Activated T-cell treated with anti-CD3 and anti-CD28 coated beads, Interleukin-2, amount 50 U/mL, for 72 hours (primary cell): ENCODE measurements around the gene UTP11. TPM values are rescaled to one million over a fixed set of nuclear protein-coding genes. Genes with fewer than 3 reads are reported as not detected.
A peak's percentile ranks its signal among the peaks of the same experiment; 100 is the strongest.

Experiments used
- ATAC-seq, 2 donors: fragments of 150-1000 bp; cut with Tn5 transposase; replicated peaks in 1 of 2; 2 replicates each; pipeline ENCODE4 v1.10.0; 2021; ENCODE audit warnings: moderate library complexity in 2 of 2, mild to moderate bottlenecking in 1 of 2
- DNase-seq, 2 donors: peaks; one replicate each; pipeline ENCODE4 v3.0.0; 2021 to 2022; ENCODE audit warnings: mixed read lengths in 1 of 2
- H3K27ac Mint-ChIP-seq: one replicate; pipeline ENCODE4 v1.8.0; 2022; ENCODE audit warnings: mild to moderate bottlenecking, moderate library complexity, mixed read lengths
- H3K27me3 Mint-ChIP-seq: one replicate; pipeline ENCODE4 v1.8.0; 2022; ENCODE audit warnings: low read depth, mixed read lengths
- H3K36me3 Mint-ChIP-seq, 2 donors: one replicate each; pipeline ENCODE4 v1.8.0; 2022; ENCODE audit warnings: mixed read lengths in 2 of 2, mild to moderate bottlenecking in 1 of 2; ENCODE audit not compliant: insufficient read depth in 2 of 2
- H3K4me1 Mint-ChIP-seq: one replicate; pipeline ENCODE4 v1.8.0; 2022; ENCODE audit warnings: low read depth, mixed read lengths
- H3K4me3 Mint-ChIP-seq, 2 donors: one replicate each; pipeline ENCODE4 v1.8.0; 2022; ENCODE audit warnings: mild to moderate bottlenecking in 2 of 2, mixed read lengths in 2 of 2, moderate library complexity in 2 of 2
- H3K9me3 Mint-ChIP-seq, 2 donors: one replicate each; pipeline ENCODE4 v1.8.0; 2022; ENCODE audit warnings: mixed read lengths in 2 of 2
- total RNA-seq, 2 donors: library from RNA; stranded (reverse); gene quantifications; one replicate each; pipeline ENCODE4 v1.2.3, GENCODE V29; 2022

Gene UTP11
- total RNA-seq, 2 donors from 2014 or later: 28.4 to 31.7 TPM

GRCh38 chr1:38064197-38064903 lies 51.8 kb downstream of the UTP11 start:
- ATAC-seq: no peak
- Mint-ChIP-seq H3K36me3 (no peaks in the 10 kb centered on the region), H3K27me3 (peaks cover 29% of the 10 kb centered on the region), H3K4me3 (no peak overlapping the region), H3K4me1 (peaks cover 8% of the 10 kb centered on the region), H3K9me3 (no peaks in the 10 kb centered on the region), H3K27ac (no peak overlapping the region)
- DNase-seq: no peak

- Mint-ChIP-seq H3K36me3 (no peaks in the 10 kb centered on the region), H3K27ac (no peak overlapping the region), H3K9me3 (no peaks in the 10 kb centered on the region), H3K27me3 (peaks cover 57% of the 10 kb centered on the region), H3K4me1 (no peaks in the 10 kb centered on the region), H3K4me3 (no peak overlapping the region)
- DNase-seq (no peak), ATAC-seq (no peak)
These were observed 55.9 kb downstream of the UTP11 start for GRCh38 chr1:38068220-38068979.

GRCh38 chr1:38068980-38069340 lies 56.4 kb downstream of the UTP11 start:
- Mint-ChIP-seq H3K36me3 (no peaks in the 10 kb centered on the region), H3K4me3 (no peak overlapping the region), H3K27ac (no peak overlapping the region), H3K27me3 (peaks cover 61% of the 10 kb centered on the region), H3K4me1 (no peaks in the 10 kb centered on the region), H3K9me3 (no peaks in the 10 kb centered on the region)
- no peak for ATAC-seq
- no peak for DNase-seq

GRCh38 chr1:38071312-38072256 lies 59.0 kb downstream of the UTP11 start:
- no peak for DNase-seq
- Mint-ChIP-seq H3K4me3 (no peak overlapping the region), H3K9me3 (no peaks in the 10 kb centered on the region), H3K4me1 (no peaks in the 10 kb centered on the region), H3K36me3 (no peaks in the 10 kb centered on the region), H3K27me3 (peaks cover 69% of the 10 kb centered on the region), H3K27ac (no peak overlapping the region)
- ATAC-seq: peak; percentile 73 to 85

- Mint-ChIP-seq H3K27me3 (peaks cover 57% of the 10 kb centered on the region), H3K27ac (no peak overlapping the region), H3K36me3 (no peaks in the 10 kb centered on the region)
These were observed 60.3 kb downstream of the UTP11 start for GRCh38 chr1:38072858-38073257.

GRCh38 chr1:38073534-38074301 lies 61.2 kb downstream of the UTP11 start:
- ATAC-seq (no peak), DNase-seq (no peak)
- no peak overlapping the region for H3K4me3 Mint-ChIP-seq
- peaks cover 51% of the 10 kb centered on the region for H3K27me3 Mint-ChIP-seq
- H3K36me3 Mint-ChIP-seq: no peaks in the 10 kb centered on the region
- H3K4me1 Mint-ChIP-seq: no peaks in the 10 kb centered on the region
- no peaks in the 10 kb centered on the region for H3K9me3 Mint-ChIP-seq
- H3K27ac Mint-ChIP-seq: no peak overlapping the region

More at GRCh38 chr1:38072858-38073257, 60.3 kb downstream of the UTP11 start:
- Mint-ChIP-seq H3K4me1 (no peaks in the 10 kb centered on the region), H3K4me3 (no peak overlapping the region), H3K9me3 (no peaks in the 10 kb centered on the region)
- ATAC-seq: no peak
- no peak for DNase-seq

- Mint-ChIP-seq H3K4me3 (no peak overlapping the region), H3K36me3 (no peaks in the 10 kb centered on the region), H3K9me3 (no peaks in the 10 kb centered on the region), H3K4me1 (no peaks in the 10 kb centered on the region), H3K27me3 (peaks cover 46% of the 10 kb centered on the region), H3K27ac (no peak overlapping the region)
- ATAC-seq: no peak
- DNase-seq: no peak
These were observed 61.8 kb downstream of the UTP11 start for GRCh38 chr1:38074302-38074677.

Other genes with a start within 250 kb of the UTP11 start
- under 1 TPM; 0.74 to 1.00 TPM for gene EPHA10, start 247.6 kb upstream of the UTP11 start, total RNA-seq
- gene MANEAL, start 218.9 kb upstream of the UTP11 start, total RNA-seq: 1 to 10 TPM; 1.9 to 2.4 TPM
- 10 to 100 TPM; 21.1 to 21.8 TPM for gene C1orf122, start 204.9 kb upstream of the UTP11 start, total RNA-seq
- gene YRDC, start 204.5 kb upstream of the UTP11 start, total RNA-seq: 10 to 100 TPM; 30.0 to 31.3 TPM
- 10 to 100 TPM; 26.8 to 28.1 TPM for gene MTF1, start 153.1 kb upstream of the UTP11 start, total RNA-seq
- gene INPP5B, start 65.7 kb upstream of the UTP11 start, total RNA-seq: 10 to 100 TPM; 44.7 to 53.6 TPM
- gene SF3A3, start 22.7 kb upstream of the UTP11 start, total RNA-seq: 10 to 100 TPM; 67.9 to 81.4 TPM
- 10 to 100 TPM; 32.7 to 34.5 TPM for gene FHL3, start 7.2 kb upstream of the UTP11 start, total RNA-seq
- not detected for gene POU3F1, start 34.1 kb downstream of the UTP11 start, total RNA-seq